Neural cell (in vitro differentiated cells): ENCODE data around the gene NDFIP1. TPM values are rescaled to one million over a fixed set of nuclear protein-coding genes. Genes with fewer than 3 reads are reported as not detected.

Source experiments
- H2AFZ ChIP-seq: fragments of 200-600, 300-800 bp; sonication (generic), shearing (Covaris generic); 2 replicates; pipeline ENCODE4 v1.6.0; 2014; ENCODE audit warnings: low read depth, mild to moderate bottlenecking, antibody characterized with exemption, low read length, moderate library complexity
- H3F3A ChIP-seq: fragments of 200-600 bp; shearing (Covaris generic); 2 replicates; pipeline ENCODE4 v1.6.1; 2016; ENCODE audit warnings: mild to moderate bottlenecking, moderate library complexity, mixed read lengths, antibody characterized with exemption, low read length; ENCODE audit not compliant: insufficient read depth, poor library complexity, severe bottlenecking
- H3K27ac ChIP-seq: fragments of 200-600, 300-800 bp; sonication (generic), shearing (Covaris generic); 2 replicates; pipeline ENCODE4 v1.5.1; 2014; ENCODE audit warnings: mild to moderate bottlenecking, low read length, moderate library complexity
- H3K27me3 ChIP-seq: fragments of 300-800, 200-600 bp; sonication (generic), shearing (Covaris generic); 2 replicates; pipeline ENCODE4 v1.6.0; 2014; ENCODE audit warnings: mild to moderate bottlenecking, low read depth, low read length, moderate library complexity; ENCODE audit not compliant: insufficient read depth
- H3K36me3 ChIP-seq: fragments of 300-800, 200-600 bp; sonication (generic), shearing (Covaris generic); 2 replicates; pipeline ENCODE4 v1.5.1; 2014; ENCODE audit warnings: mild to moderate bottlenecking, antibody characterized with exemption, low read length, moderate library complexity; ENCODE audit not compliant: insufficient read depth
- H3K4me2 ChIP-seq: fragments of 300-800, 200-600 bp; sonication (generic), shearing (Covaris generic); 2 replicates; pipeline ENCODE4 v1.6.0; 2014; ENCODE audit warnings: mild to moderate bottlenecking, low read length
- H3K4me3 ChIP-seq: fragments of 300-800, 200-600 bp; sonication (generic), shearing (Covaris generic); 2 replicates; pipeline ENCODE4 v1.5.1; 2014; ENCODE audit warnings: mild to moderate bottlenecking, low read length, moderate library complexity
- H3K79me2 ChIP-seq: fragments of 200-600 bp; shearing (Covaris generic); replicated peaks from 2 replicates; pipeline ENCODE4 v1.6.0; 2014; ENCODE audit warnings: mild to moderate bottlenecking, low read length, moderate library complexity; ENCODE audit not compliant: insufficient read depth
- H3K9ac ChIP-seq: fragments of 300-800, 200-600 bp; sonication (generic), shearing (Covaris generic); 2 replicates; pipeline ENCODE4 v1.6.1; 2016; ENCODE audit warnings: mild to moderate bottlenecking, low read length, mixed read lengths
- H3K9me2 ChIP-seq: fragments of 200-600 bp; shearing (Covaris generic); 2 replicates; pipeline ENCODE4 v1.6.1; 2016; ENCODE audit warnings: mild to moderate bottlenecking, low read length, mixed read lengths; ENCODE audit not compliant: insufficient read depth
- H3K9me3 ChIP-seq: fragments of 200-600, 300-800 bp; sonication (generic), shearing (Covaris generic); 2 replicates; pipeline ENCODE4 v1.6.1; 2016; ENCODE audit warnings: mild to moderate bottlenecking, mixed run types, low read length, moderate library complexity, mixed read lengths
- H4K20me1 ChIP-seq: fragments of 200-600 bp; shearing (Covaris generic); 2 replicates; pipeline ENCODE4 v1.6.1; 2016; ENCODE audit warnings: mild to moderate bottlenecking, mixed run types; ENCODE audit not compliant: insufficient read depth
- EP300 ChIP-seq: fragments of 450-650 bp; conservative IDR thresholded peaks from 2 replicates; pipeline ENCODE4 v1.6.1; 2014; ENCODE audit warnings: antibody characterized with exemption, mild to moderate bottlenecking, moderate library complexity; ENCODE audit not compliant: poor library complexity, severe bottlenecking
- EZH2 ChIP-seq: fragments of 200-600, 300-800 bp; shearing (Covaris generic), sonication (generic); IDR thresholded peaks from 2 replicates; pipeline ENCODE4 v1.6.1; 2014; ENCODE audit warnings: antibody characterized with exemption, low read length, borderline replicate concordance, mild to moderate bottlenecking; ENCODE audit not compliant: insufficient read depth, poor library complexity, severe bottlenecking
- MXI1 ChIP-seq: fragments of 450-650 bp; conservative IDR thresholded peaks from 2 replicates; pipeline ENCODE4 v1.6.1; 2014; ENCODE audit warnings: antibody characterized with exemption, mild to moderate bottlenecking; ENCODE audit not compliant: poor library complexity, severe bottlenecking
- POLR2AphosphoS5 ChIP-seq: IDR thresholded peaks from 2 replicates; pipeline ENCODE4 v1.6.1; 2012
- RAD21 ChIP-seq: fragments of 450-650 bp; conservative IDR thresholded peaks from 2 replicates; pipeline ENCODE4 v1.6.1; 2014; ENCODE audit warnings: antibody characterized with exemption, mild to moderate bottlenecking, moderate library complexity
- SMC3 ChIP-seq: fragments of 450-650 bp; conservative IDR thresholded peaks from 2 replicates; pipeline ENCODE4 v1.6.1; 2014; ENCODE audit warnings: antibody characterized with exemption, mild to moderate bottlenecking, moderate library complexity; ENCODE audit not compliant: poor library complexity
- TAF1 ChIP-seq: IDR thresholded peaks from 2 replicates; pipeline ENCODE4 v1.6.1; 2012; ENCODE audit warnings: low read depth
- polyA plus RNA-seq: library from polyadenylated mRNA; depleted of rRNA; stranded (reverse); fragments of >200 nt; gene quantifications from 2 replicates; pipeline ENCODE4 v1.2.3, GENCODE V29; 2014
- TF ChIP-seq, protein P1 (sequence below): fragments of 450-650 bp; IDR thresholded peaks from 2 replicates; pipeline ENCODE4 v1.5.1; 2014; ENCODE audit warnings: antibody characterized with exemption, mild to moderate bottlenecking, moderate library complexity; ENCODE audit not compliant: poor library complexity, severe bottlenecking
- TF ChIP-seq, protein P2 (sequence below): IDR thresholded peaks from 2 replicates; pipeline ENCODE4 v1.6.1; 2012; ENCODE audit warnings: borderline replicate concordance

The NDFIP1 gene
- polyA plus RNA-seq, 1 donor from 2014 or later, result 99.7 TPM

DNA sequence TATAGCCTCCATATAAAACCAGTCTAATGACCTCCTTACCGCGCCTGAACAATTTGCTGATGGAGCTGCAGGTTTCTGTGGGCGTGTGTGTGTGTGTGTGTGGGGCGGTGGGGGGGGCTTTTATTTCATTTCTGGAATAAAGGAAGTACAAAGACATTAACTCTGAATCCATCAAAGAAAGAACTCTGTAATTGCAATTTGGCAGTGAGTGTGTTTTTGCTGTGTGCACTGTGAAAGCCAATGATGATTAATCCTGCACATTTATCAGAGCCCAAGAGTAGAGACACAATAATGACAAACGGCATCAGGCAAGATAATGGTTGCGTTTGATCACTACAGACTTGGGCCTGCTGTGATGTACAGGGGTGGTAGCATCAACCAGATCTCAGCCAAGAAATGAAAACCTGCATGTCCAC, 29.3 kb upstream of the NDFIP1 start:
- no peaks in the 10 kb centered on the region for H3K27me3 ChIP-seq
- no peaks in the 10 kb centered on the region for H3K9me3 ChIP-seq
- no peaks in the 10 kb centered on the region for H3K79me2 ChIP-seq
- H3K36me3 ChIP-seq, result no peaks in the 10 kb centered on the region
- H4K20me1 ChIP-seq, result no peaks in the 10 kb centered on the region
- H3K9me2 ChIP-seq, result no peaks in the 10 kb centered on the region
- H3K4me2 ChIP-seq, result no peak overlapping the region
- H3K9ac ChIP-seq, result no peak overlapping the region
- H2AFZ ChIP-seq, result no peak overlapping the region
- TF ChIP-seq, protein P1, sequence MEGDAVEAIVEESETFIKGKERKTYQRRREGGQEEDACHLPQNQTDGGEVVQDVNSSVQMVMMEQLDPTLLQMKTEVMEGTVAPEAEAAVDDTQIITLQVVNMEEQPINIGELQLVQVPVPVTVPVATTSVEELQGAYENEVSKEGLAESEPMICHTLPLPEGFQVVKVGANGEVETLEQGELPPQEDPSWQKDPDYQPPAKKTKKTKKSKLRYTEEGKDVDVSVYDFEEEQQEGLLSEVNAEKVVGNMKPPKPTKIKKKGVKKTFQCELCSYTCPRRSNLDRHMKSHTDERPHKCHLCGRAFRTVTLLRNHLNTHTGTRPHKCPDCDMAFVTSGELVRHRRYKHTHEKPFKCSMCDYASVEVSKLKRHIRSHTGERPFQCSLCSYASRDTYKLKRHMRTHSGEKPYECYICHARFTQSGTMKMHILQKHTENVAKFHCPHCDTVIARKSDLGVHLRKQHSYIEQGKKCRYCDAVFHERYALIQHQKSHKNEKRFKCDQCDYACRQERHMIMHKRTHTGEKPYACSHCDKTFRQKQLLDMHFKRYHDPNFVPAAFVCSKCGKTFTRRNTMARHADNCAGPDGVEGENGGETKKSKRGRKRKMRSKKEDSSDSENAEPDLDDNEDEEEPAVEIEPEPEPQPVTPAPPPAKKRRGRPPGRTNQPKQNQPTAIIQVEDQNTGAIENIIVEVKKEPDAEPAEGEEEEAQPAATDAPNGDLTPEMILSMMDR, result no peak
- TF ChIP-seq EZH2, result no peak
- TF ChIP-seq, protein P2, sequence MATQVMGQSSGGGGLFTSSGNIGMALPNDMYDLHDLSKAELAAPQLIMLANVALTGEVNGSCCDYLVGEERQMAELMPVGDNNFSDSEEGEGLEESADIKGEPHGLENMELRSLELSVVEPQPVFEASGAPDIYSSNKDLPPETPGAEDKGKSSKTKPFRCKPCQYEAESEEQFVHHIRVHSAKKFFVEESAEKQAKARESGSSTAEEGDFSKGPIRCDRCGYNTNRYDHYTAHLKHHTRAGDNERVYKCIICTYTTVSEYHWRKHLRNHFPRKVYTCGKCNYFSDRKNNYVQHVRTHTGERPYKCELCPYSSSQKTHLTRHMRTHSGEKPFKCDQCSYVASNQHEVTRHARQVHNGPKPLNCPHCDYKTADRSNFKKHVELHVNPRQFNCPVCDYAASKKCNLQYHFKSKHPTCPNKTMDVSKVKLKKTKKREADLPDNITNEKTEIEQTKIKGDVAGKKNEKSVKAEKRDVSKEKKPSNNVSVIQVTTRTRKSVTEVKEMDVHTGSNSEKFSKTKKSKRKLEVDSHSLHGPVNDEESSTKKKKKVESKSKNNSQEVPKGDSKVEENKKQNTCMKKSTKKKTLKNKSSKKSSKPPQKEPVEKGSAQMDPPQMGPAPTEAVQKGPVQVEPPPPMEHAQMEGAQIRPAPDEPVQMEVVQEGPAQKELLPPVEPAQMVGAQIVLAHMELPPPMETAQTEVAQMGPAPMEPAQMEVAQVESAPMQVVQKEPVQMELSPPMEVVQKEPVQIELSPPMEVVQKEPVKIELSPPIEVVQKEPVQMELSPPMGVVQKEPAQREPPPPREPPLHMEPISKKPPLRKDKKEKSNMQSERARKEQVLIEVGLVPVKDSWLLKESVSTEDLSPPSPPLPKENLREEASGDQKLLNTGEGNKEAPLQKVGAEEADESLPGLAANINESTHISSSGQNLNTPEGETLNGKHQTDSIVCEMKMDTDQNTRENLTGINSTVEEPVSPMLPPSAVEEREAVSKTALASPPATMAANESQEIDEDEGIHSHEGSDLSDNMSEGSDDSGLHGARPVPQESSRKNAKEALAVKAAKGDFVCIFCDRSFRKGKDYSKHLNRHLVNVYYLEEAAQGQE, result no peak
- no peak for TF ChIP-seq EP300
- TF ChIP-seq MXI1, result no peak
- TF ChIP-seq RAD21, result no peak
- TF ChIP-seq TAF1, result no peak
- no peak for TF ChIP-seq POLR2AphosphoS5
- TF ChIP-seq SMC3, result no peak
- H3K4me3 ChIP-seq, result no peak overlapping the region
- no peaks in the 10 kb centered on the region for H3F3A ChIP-seq
- no peak overlapping the region for H3K27ac ChIP-seq

DNA sequence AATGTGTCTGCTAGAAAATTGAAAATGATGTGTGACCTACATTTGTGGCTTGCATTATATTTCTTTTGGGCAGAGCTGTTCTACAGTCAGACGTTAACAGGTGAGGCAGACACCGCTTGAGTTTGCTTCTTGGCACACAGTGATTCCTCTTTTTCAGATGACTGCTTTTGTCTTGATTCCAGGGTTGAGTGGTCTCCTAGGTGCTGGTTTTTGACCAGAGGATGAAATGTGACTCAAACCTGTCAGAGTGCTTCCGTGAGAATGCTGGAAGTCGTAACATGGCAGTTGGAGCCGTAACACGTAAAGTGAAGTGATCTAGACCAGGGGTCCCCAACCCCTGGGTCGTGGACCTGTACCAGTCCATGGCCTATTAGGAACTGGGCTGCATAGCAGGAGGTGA, 28.3 kb upstream of the NDFIP1 start:
- H3K27me3 ChIP-seq, result no peaks in the 10 kb centered on the region

More for the DNA sequence above, 28.3 kb upstream of the NDFIP1 start:
- Histone ChIP-seq H3K4me2 (no peak overlapping the region), H3K9me3 (no peaks in the 10 kb centered on the region), H3K9ac (no peak overlapping the region), H3K36me3 (no peaks in the 10 kb centered on the region), H4K20me1 (no peaks in the 10 kb centered on the region), H3F3A (no peaks in the 10 kb centered on the region), H3K27ac (no peak overlapping the region), H3K79me2 (no peaks in the 10 kb centered on the region), H3K9me2 (no peaks in the 10 kb centered on the region), H3K4me3 (no peak overlapping the region), H2AFZ (no peak overlapping the region)
- TF ChIP-seq RAD21, result no peak
- TF ChIP-seq EZH2, result no peak
- TF ChIP-seq SMC3, result no peak
- TF ChIP-seq, protein P2, result no peak
